Activated CD8-positive, alpha-beta memory T cell treated with anti-CD3 and anti-CD28 coated beads, Interleukin-2, amount 10 ng/mL, durations not matched to agents 7 days and 5 days (primary cell): ENCODE data around the gene SLC38A11. TPM values are rescaled to one million over a fixed set of nuclear protein-coding genes. Genes with fewer than 3 reads are reported as not detected.

Experiments used
- ATAC-seq: fragments of 150-1000 bp; cut with Tn5 transposase; one replicate; pipeline ENCODE4 v1.10.0; 2021; ENCODE audit warnings: moderate library complexity
- CTCF ChIA-PET: fragments of 350-600 bp; sonication (Branson Sonifier 250); formaldehyde crosslinking; loops from one replicate; lab custom pipeline; 2021; ENCODE audit warnings: antibody characterized with exemption; lab: Charles Lee
- DNase-seq: peaks from one replicate; pipeline ENCODE4 v3.0.0-alpha.2; 2020
- H3K27ac Mint-ChIP-seq: one replicate; pipeline ENCODE4 v1.8.0; 2021; ENCODE audit warnings: mild to moderate bottlenecking, mixed read lengths
- H3K27me3 Mint-ChIP-seq: one replicate; pipeline ENCODE4 v1.8.0; 2021; ENCODE audit warnings: mixed read lengths
- H3K36me3 Mint-ChIP-seq: one replicate; pipeline ENCODE4 v1.8.0; 2021; ENCODE audit warnings: mild to moderate bottlenecking, mixed read lengths
- H3K4me1 Mint-ChIP-seq: one replicate; pipeline ENCODE4 v1.8.0; 2021; ENCODE audit warnings: mixed read lengths
- H3K4me3 Mint-ChIP-seq: one replicate; pipeline ENCODE4 v1.8.0; 2021; ENCODE audit warnings: mild to moderate bottlenecking, moderate library complexity, mixed read lengths
- H3K9me3 Mint-ChIP-seq: one replicate; pipeline ENCODE4 v1.8.0; 2022; ENCODE audit warnings: low read depth, mixed read lengths
- total RNA-seq, 2 experiments: library from RNA; stranded (reverse); gene quantifications; one replicate each; pipeline ENCODE4 v1.2.3, GENCODE V29; 2021

SLC38A11 gene
- total RNA-seq, 2 experiments from 2014 or later, result not detected

DNA sequence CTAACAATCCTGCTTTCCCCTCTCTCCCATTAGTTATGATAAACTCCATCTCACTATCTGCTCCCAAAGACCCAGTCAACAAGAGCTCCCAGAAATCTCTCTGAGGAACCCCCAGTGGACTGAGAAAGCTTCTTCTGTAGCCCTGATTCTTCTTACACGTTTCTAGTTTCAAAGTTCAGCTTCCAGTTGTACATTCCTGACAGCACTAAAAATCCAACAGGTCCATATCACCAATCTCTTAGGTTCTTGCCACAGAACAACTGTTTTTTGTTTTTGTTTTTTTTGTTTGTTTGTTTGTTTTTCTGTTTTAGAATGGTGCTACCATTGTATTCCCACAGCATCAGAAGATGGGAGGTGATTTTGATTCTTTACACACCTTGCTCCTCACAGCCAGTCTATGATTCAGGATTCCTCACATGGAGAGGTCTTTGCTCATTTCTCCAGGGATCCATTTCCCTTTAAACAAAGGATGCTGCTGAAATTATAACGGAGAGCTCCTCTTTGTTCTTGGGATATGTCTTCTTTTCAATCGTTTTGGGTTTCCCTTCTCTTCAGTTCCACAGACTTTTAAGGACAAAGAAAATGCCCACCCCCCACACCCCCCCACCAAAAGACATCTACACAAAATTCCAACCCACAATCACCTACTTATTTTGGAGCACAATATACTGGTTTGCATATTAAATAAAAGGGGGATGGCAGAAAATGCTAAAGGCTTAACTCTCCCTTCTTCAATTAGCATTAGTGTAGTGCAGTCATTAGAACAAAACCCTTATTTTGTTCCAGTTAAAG lies 57.7 kb downstream of the SLC38A11 start:
- CTCF ChIA-PET, result interaction anchor here (0.8 kb wide), 1 partner anchor 56 kb away, joined by 3 read pairs; no protein-coding TSS in a partner anchor
- peaks cover 8% of the 10 kb centered on the region for H3K9me3 Mint-ChIP-seq

GRCh38 chr2:164896634-164897355 lies 58.5 kb downstream of the SLC38A11 start:
- DNase-seq, result no peak
- Mint-ChIP-seq H3K27me3 (peaks cover 4% of the 10 kb centered on the region), H3K9me3 (peaks cover 8% of the 10 kb centered on the region), H3K4me3 (no peak overlapping the region), H3K36me3 (peaks cover 2% of the 10 kb centered on the region), H3K4me1 (peaks cover 11% of the 10 kb centered on the region), H3K27ac (no peak overlapping the region)
- ATAC-seq, result peak; percentile 93
- CTCF ChIA-PET, result interaction anchor here (0.8 kb wide), 1 partner anchor 55 kb away, joined by 3 read pairs; no protein-coding TSS in a partner anchor

More for the DNA sequence above, 57.7 kb downstream of the SLC38A11 start:
- Mint-ChIP-seq H3K27ac (no peak overlapping the region), H3K4me1 (peaks cover 11% of the 10 kb centered on the region), H3K36me3 (peaks cover 2% of the 10 kb centered on the region), H3K27me3 (peaks cover 4% of the 10 kb centered on the region), H3K4me3 (no peak overlapping the region)
- no peak for DNase-seq
- no peak for ATAC-seq

DNA sequence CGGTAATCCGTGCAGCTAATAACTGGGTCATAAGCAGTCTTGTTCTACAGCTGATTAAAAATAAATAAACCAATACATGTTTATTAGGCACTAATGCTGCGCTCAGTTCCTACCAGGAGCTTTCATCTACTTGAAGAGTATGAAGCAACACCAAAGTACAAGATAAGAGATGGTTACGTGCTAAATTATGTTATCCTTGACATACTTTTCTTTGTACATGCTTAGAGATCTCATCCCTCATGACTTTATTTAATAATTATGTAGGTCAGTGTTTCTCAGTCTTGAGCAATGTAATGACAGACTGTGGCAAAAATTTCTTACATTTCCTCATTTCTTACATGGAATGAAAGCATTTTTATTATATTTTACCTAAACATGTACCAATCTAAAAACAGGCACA lies 59.1 kb downstream of the SLC38A11 start:
- no peak overlapping the region for H3K27ac Mint-ChIP-seq
- H3K4me1 Mint-ChIP-seq, result peaks cover 11% of the 10 kb centered on the region
- H3K36me3 Mint-ChIP-seq, result peaks cover 2% of the 10 kb centered on the region
- CTCF ChIA-PET, result no interaction called here
- DNase-seq, result no peak
- ATAC-seq, result no peak
- no peak overlapping the region for H3K4me3 Mint-ChIP-seq
- peaks cover 8% of the 10 kb centered on the region for H3K9me3 Mint-ChIP-seq
- H3K27me3 Mint-ChIP-seq, result peaks cover 4% of the 10 kb centered on the region

DNA sequence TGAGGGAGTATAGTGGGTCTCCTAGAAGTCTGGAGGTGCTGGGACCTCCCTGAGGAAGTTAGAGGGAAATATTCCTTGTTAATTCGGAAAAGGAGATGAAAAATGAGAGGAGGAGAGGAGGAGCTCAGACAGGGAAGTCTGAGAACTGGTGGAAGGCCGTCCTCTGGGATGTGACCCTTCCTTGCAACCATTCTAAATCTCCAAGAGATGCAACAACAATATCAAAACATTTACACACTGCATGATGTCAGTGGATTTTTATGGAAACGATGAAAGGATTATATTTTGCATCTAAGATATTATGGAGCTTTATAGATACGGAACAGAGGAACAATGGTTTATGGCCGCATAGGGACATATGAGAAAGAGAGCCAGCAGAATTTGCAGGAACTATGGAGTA lies 63.9 kb downstream of the SLC38A11 start:
- Mint-ChIP-seq H3K4me3 (no peak overlapping the region), H3K9me3 (peaks cover 4% of the 10 kb centered on the region), H3K4me1 (peaks cover 2% of the 10 kb centered on the region), H3K27ac (no peak overlapping the region), H3K27me3 (peaks cover 2% of the 10 kb centered on the region), H3K36me3 (no peaks in the 10 kb centered on the region)
- no peak for DNase-seq
- no peak for ATAC-seq
- CTCF ChIA-PET, result interaction anchor here (1.1 kb wide), 1 partner anchor 153 kb away, joined by 3 read pairs; no protein-coding TSS in a partner anchor

DNA sequence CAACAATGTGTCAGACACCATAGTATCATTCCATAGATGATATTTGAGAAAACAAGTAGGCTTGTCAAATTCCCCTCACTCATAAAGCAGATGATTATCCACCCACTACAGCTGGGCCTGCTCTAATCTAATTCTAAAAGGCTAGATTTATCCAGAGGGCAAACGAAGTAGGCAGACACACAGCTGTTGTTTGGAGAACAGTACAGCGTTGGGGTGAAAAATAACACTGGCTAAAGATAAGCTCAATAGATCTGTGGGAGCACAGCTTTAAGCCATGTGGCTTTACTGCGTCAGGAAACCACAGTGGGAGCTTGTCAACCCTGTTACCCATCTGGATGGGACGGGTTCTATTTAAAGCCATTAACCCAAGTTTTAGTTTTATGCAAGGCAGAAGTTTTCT lies 64.8 kb downstream of the SLC38A11 start:
- ATAC-seq, result no peak

DNA sequence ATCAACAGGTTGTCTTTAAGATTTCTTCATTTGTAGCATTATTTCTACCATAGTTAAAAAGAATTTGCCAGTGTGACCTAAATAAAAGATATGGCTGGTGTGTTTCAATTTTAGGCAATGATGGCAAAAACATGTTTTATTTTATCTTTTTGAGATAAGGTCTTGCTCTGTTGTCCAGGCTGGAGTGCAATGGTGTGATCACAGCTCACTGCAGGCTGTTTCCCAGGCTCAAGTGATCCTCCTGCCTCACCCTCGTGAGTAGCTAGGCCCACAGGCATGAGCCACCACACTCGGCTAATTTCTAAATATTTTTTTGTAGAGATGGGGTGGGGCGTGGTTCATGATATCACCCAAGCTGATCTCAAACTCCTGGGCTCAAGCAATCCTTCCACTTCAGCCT lies 66.7 kb downstream of the SLC38A11 start:
- peaks cover 2% of the 10 kb centered on the region for H3K27me3 Mint-ChIP-seq
- ATAC-seq (no peak), DNase-seq (no peak)
- no peaks in the 10 kb centered on the region for H3K9me3 Mint-ChIP-seq
- no peaks in the 10 kb centered on the region for H3K36me3 Mint-ChIP-seq
- H3K4me1 Mint-ChIP-seq, result no peaks in the 10 kb centered on the region
- H3K4me3 Mint-ChIP-seq, result no peak overlapping the region
- CTCF ChIA-PET, result no interaction called here
- H3K27ac Mint-ChIP-seq, result no peak overlapping the region

More for the DNA sequence above, 64.8 kb downstream of the SLC38A11 start:
- DNase-seq, result no peak
- Mint-ChIP-seq H3K27ac (no peak overlapping the region), H3K27me3 (peaks cover 2% of the 10 kb centered on the region), H3K36me3 (no peaks in the 10 kb centered on the region), H3K4me3 (no peak overlapping the region), H3K9me3 (peaks cover 4% of the 10 kb centered on the region), H3K4me1 (no peaks in the 10 kb centered on the region)
- CTCF ChIA-PET, result no interaction called here

DNA sequence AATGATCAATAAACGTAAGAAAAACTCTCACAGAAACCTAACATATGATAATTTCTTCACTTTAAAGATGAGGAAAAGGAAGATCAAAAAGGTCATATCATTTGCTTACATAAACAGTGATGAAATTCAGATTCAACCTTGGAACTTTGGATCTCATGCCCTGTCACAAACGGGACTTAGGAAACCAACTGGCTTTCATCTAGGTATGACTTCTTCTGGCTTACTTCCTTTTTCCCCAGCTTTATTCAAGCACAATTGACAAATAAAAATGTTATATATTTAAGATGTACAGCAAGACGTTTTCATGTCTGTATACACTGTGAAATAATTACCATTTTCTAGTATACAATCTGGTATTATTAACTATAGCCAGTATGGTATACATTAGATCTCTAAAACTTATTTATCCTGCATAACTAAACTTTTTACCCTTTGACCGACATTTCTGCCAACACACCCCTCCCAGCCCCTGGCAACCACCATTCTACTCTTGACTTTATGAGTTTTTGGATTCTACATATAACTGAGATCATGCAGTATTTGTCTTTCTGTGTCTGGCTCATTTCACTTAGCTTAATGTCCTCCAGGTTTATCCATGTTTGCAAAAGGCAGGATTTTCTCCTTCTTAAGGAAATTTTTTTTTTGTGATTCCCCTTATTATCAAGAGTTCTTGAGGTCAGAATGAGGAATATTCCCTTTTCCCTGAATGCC lies 67.7 kb downstream of the SLC38A11 start:
- H3K9me3 Mint-ChIP-seq, result no peaks in the 10 kb centered on the region
- ATAC-seq (no peak), DNase-seq (no peak)
- H3K36me3 Mint-ChIP-seq, result no peaks in the 10 kb centered on the region
- no peaks in the 10 kb centered on the region for H3K4me1 Mint-ChIP-seq
- H3K27me3 Mint-ChIP-seq, result peaks cover 2% of the 10 kb centered on the region
- H3K27ac Mint-ChIP-seq, result no peak overlapping the region
- CTCF ChIA-PET, result no interaction called here
- H3K4me3 Mint-ChIP-seq, result no peak overlapping the region

- no peaks in the 10 kb centered on the region for H3K9me3 Mint-ChIP-seq
- H3K4me1 Mint-ChIP-seq, result no peaks in the 10 kb centered on the region
- no peak overlapping the region for H3K4me3 Mint-ChIP-seq
- H3K27me3 Mint-ChIP-seq, result no peaks in the 10 kb centered on the region
- ATAC-seq (no peak), DNase-seq (no peak)
- H3K36me3 Mint-ChIP-seq, result no peaks in the 10 kb centered on the region
- H3K27ac Mint-ChIP-seq, result no peak overlapping the region
- CTCF ChIA-PET, result no interaction called here
Observed at GRCh38 chr2:164882276-164882675, 73.0 kb downstream of the SLC38A11 start.

DNA sequence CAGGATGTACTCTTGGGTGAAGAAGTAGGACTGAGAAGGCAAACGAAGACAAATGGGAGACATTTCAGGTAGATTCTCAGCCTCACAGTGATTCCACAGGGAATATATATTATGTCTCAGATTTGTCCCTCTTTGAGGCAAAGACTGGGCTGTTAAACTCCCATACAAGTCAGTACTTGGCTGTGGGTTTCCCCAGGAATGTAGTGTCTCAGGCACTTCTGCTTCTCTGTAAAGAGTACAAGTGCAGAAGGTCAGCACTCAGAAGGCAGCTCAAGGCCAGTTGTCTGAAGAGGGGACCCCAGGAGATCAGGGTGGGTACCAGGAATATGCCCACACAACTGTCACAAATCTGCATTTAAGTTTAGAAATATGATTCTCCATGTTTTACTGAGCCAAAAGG lies 73.8 kb downstream of the SLC38A11 start:
- Mint-ChIP-seq H3K36me3 (no peaks in the 10 kb centered on the region), H3K27me3 (no peaks in the 10 kb centered on the region), H3K9me3 (no peaks in the 10 kb centered on the region), H3K27ac (no peak overlapping the region), H3K4me3 (no peak overlapping the region), H3K4me1 (no peaks in the 10 kb centered on the region)
- DNase-seq (no peak), ATAC-seq (no peak)
- CTCF ChIA-PET, result no interaction called here

- Mint-ChIP-seq H3K4me1 (no peaks in the 10 kb centered on the region), H3K9me3 (no peaks in the 10 kb centered on the region)
- ATAC-seq, result no peak
Observed at GRCh38 chr2:164879901-164880535, 75.3 kb downstream of the SLC38A11 start.

GRCh38 chr2:164877927-164878326 lies 77.4 kb downstream of the SLC38A11 start:
- Mint-ChIP-seq H3K4me3 (no peak overlapping the region), H3K27me3 (no peaks in the 10 kb centered on the region), H3K36me3 (no peaks in the 10 kb centered on the region), H3K4me1 (no peaks in the 10 kb centered on the region), H3K9me3 (no peaks in the 10 kb centered on the region), H3K27ac (no peak overlapping the region)
- no peak for ATAC-seq
- DNase-seq, result no peak
- CTCF ChIA-PET, result no interaction called here

More at GRCh38 chr2:164879901-164880535, 75.3 kb downstream of the SLC38A11 start:
- H3K36me3 Mint-ChIP-seq, result no peaks in the 10 kb centered on the region
- H3K27me3 Mint-ChIP-seq, result no peaks in the 10 kb centered on the region
- CTCF ChIA-PET, result interaction anchor here (0.8 kb wide), 1 partner anchor 38 kb away, joined by 3 read pairs; the partner anchor contains the start of gene COBLL1
- H3K27ac Mint-ChIP-seq, result no peak overlapping the region
- no peak for DNase-seq
- no peak overlapping the region for H3K4me3 Mint-ChIP-seq

DNA sequence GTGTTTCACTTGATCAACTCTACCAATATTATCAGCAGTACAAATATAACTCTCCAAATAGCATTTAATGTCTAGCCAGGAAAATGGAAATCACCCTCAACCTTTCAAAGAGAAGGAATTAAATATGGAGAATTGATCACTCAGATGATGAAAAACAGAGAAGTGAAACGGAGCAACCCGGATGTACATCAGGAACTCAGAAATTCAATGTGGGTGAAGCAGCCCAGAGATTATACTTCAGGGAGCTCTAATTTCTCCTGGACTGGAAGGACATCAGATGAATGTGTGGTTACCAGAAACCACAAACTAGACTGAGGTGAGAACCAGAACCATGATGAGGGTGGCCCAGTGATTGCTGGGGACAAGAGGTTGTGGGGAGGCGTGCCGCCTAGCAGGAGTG lies 78.2 kb downstream of the SLC38A11 start:
- Mint-ChIP-seq H3K27me3 (no peaks in the 10 kb centered on the region), H3K4me1 (no peaks in the 10 kb centered on the region), H3K27ac (no peak overlapping the region), H3K4me3 (no peak overlapping the region), H3K36me3 (no peaks in the 10 kb centered on the region), H3K9me3 (no peaks in the 10 kb centered on the region)
- ATAC-seq, result no peak
- CTCF ChIA-PET, result no interaction called here
- DNase-seq, result no peak
